Inflammatory macrophage treated with lipopolysaccharide for 4 hours (primary cell): ENCODE results near the gene SLC25A21.

ENCODE experiments used
- DNase-seq: peaks from one replicate; pipeline ENCODE4 v3.0.0-alpha.2; 2020

Gene SLC25A21

GRCh38 chr14:36857136-36857535 lies 315.3 kb downstream of the SLC25A21 start:
- DNase-seq: no peak

GRCh38 chr14:36856095-36856878 lies 316.1 kb downstream of the SLC25A21 start:
- DNase-seq: no peak

GRCh38 chr14:36855396-36855795 lies 317.0 kb downstream of the SLC25A21 start:
- no peak for DNase-seq

- DNase-seq: no peak
Measured at GRCh38 chr14:36852981-36853691, 319.3 kb downstream of the SLC25A21 start.

- DNase-seq: no peak
Measured at GRCh38 chr14:36848213-36848612, 324.2 kb downstream of the SLC25A21 start.

- DNase-seq: no peak
Measured at GRCh38 chr14:36847366-36847765, 325.0 kb downstream of the SLC25A21 start.

GRCh38 chr14:36845356-36846012 lies 326.9 kb downstream of the SLC25A21 start:
- no peak for DNase-seq

- DNase-seq: no peak
Measured at GRCh38 chr14:36844443-36845195, 327.8 kb downstream of the SLC25A21 start.

GRCh38 chr14:36843410-36843809 lies 329.0 kb downstream of the SLC25A21 start:
- no peak for DNase-seq

- DNase-seq: no peak
Measured at GRCh38 chr14:36835128-36835527, 337.3 kb downstream of the SLC25A21 start.

GRCh38 chr14:36834293-36834692 lies 338.1 kb downstream of the SLC25A21 start:
- DNase-seq: no peak

- DNase-seq: no peak
Measured at GRCh38 chr14:36829547-36829946, 342.9 kb downstream of the SLC25A21 start.

- no peak for DNase-seq
Measured at GRCh38 chr14:36827861-36828260, 344.5 kb downstream of the SLC25A21 start.

GRCh38 chr14:36826614-36827013 lies 345.8 kb downstream of the SLC25A21 start:
- DNase-seq: no peak

- DNase-seq: no peak
Measured at GRCh38 chr14:36824854-36825253, 347.6 kb downstream of the SLC25A21 start.

GRCh38 chr14:36823651-36824050 lies 348.8 kb downstream of the SLC25A21 start:
- no peak for DNase-seq

- DNase-seq: no peak
Measured at GRCh38 chr14:36822685-36823084, 349.7 kb downstream of the SLC25A21 start.

- no peak for DNase-seq
Measured at GRCh38 chr14:36820901-36821300, 351.5 kb downstream of the SLC25A21 start.

- DNase-seq: no peak
Measured at GRCh38 chr14:36820111-36820709, 352.2 kb downstream of the SLC25A21 start.

GRCh38 chr14:36818794-36819384 lies 353.5 kb downstream of the SLC25A21 start:
- DNase-seq: no peak

GRCh38 chr14:36818246-36818645 lies 354.2 kb downstream of the SLC25A21 start:
- no peak for DNase-seq
